Eye (tissue), 1 donor: ENCODE data around the gene DTD1.

ENCODE experiments used
- DNase-seq: peaks from one replicate; pipeline ENCODE4 v3.0.0-alpha.2; 2015

Gene DTD1

DNA sequence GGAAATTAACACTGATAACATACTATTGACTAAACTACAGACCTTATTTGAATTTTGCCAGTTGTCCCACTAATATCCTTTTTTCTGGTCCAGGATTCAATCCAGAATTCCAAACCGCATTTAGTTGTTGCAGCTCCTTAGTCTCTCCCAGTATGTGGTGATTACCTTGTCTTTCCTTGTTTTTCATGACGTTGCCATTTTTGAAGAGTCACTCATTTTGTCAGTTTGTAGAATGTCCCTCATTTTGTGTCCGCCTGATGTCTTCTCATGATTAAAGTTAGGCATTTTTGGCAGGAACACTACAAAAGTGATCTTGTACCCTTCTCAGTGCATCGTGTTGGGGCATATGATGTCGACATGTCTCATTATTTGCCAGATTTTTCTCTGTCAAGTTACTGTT is 33.1 kb downstream of the DTD1 start:
- no peak for DNase-seq

DNA sequence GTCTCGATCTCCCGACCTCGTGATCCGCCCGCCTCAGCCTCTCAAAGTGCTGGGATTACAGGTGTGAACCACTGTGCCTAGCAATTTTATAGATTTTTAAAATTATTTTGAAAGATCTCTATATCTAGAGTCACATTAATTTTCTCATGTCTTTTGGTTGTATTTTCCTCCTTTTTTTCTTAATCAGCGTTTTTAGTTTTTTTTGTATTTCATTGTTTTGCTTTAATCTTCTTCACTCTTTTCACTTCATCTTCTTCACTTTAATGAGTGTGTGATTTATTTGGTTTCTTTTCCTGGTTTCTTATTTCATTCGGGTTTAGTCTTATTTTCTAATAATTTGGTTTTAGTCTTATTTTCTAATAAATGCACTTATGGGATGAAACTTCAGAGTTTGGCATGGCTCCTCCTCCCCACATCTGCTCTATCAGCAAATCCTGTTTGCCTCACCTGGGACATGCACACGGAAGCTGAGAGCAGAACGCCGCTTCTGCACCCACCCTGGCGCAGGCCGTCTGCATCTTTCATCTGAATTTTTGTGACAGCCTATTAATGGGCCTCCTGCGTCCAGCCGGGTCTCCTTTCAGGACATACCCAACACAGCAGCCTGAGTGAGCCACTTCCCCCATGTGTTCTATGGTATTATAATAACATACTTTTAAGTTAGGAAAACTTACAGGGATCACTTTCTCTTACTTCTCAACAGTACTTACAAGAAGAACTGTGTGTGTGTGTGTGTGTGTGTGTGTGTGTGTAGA is 35.5 kb downstream of the DTD1 start:
- peak; percentile 70 for DNase-seq

DNA sequence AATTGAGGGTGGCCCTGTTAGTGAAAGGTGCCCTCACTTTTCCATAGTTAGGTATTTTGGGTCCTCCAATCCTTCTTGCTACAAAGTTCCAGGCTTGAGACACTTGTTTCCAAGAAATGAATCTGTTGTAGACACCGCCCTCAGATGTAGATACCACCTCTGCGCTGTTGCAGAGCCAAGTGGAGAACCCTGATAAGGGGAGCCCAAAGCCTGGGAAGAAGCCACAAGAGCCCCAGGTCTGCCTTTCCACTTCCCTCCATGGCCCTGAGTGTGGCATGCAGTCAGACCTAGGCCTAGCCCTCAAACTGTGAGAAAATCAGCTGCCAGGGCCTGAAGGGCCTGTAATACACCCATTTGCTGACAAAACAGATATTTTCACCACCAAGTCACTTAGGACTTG is 37.1 kb downstream of the DTD1 start:
- DNase-seq: no peak

DNA sequence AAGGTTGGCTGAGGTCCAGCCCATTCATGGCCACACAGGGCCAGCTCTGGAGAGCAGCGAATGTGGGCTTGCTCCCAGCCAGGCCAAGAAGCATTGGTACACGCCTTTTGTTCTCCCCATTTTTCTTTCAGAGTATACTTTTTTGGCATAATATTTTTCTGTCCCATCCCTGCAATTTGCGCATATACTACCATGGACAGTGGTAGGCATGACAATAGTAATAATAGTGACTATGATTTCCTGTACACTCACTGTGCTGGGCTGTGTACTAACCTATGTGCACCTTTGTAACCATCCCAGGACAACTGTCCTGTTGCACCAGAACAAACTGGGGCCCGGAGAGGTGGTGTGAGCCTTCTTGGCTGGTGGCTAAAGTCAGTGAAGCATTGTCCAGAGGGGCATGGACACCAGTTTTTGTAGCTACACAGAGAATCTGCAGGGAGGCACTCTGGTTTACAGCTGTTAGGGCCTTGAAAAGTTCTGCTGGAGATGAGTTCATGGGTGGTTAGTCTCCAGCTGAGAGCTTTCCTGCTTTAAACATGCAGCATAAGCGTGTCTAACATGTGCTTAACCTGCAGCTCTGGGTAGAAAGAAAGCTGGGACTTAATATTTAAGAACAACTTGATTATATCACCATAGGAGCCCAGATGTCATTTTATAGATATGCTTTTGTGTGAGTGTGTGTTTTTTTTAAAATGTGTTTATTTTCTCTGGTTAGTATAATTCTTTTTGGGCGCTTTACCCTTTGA is 38.2 kb downstream of the DTD1 start:
- DNase-seq: no peak

DNA sequence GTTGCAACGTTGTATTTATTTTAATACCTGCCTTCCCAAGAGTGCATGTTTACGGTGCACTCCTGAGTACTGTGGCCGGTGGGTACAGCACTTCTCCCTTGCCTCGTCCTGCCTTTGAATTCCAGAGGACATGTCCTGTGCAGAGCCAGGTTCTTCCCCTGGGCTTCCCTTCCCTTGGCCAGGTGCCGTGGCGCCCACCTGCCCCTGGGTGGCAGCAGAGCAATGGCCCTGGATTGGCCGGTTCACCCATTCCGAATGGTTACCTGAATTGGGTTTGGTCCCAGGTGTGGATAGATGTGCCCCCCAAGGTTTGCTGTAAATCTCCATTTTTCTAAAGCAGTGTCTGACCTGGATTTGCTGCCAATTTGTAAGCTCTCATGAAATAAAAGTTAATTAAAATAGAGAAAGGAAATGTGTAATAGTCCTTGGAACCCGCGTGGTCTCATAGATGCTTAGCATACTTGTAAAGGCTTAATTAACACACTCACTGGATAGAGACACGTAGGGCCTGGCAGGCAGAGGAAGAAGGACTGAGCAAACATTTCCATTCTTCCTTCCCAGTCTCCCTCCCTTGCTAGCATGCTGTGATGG is 40.6 kb downstream of the DTD1 start:
- no peak for DNase-seq

DNA sequence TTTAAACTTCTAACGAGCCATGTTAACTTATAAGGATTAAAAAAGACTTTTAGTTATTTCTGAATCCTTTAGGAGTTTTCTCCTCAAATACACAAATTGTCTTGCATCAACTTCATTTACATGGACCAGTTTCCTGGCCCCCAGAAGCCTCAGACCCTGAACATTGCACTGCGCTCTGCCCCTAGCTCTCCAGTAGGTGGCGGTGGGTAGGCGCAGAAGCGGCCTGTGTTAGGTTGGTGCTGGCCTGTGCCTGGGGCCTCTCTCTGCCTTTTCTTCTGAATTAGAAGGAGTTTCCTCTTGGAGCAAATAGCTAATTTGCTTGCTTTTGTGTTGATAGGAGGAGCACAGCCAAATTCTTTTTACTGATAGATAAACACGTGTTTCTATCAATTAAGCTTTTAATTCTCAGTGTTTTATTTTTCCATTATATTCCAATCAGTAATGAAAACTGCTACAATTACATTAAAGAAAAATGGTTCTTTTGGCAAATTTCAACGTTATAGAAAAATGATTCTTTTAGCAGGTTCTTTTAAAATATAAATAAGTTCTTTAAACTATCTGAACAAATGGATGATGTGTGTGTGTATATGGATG is 44.4 kb downstream of the DTD1 start:
- peak; percentile 87 for DNase-seq

DNA sequence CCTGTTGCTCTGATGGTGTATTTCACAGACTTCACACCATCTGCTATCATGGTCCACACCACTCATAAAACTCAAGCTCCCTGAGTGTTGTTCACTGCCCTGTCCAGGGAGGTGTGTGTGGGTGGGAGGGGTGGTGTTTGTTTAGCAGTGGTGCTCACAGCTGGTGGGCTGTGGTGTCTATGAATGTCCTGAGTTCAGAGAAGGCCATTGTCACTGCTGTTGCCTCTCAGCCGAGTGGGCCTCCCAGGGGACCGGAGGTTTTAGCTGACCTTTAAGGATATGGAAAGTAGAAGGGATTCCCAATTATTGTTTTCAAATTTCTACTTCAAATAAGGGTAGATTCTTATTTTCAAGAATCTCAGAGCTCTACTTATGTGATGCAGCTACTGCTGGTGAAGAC is 45.6 kb downstream of the DTD1 start:
- DNase-seq: no peak

DNA sequence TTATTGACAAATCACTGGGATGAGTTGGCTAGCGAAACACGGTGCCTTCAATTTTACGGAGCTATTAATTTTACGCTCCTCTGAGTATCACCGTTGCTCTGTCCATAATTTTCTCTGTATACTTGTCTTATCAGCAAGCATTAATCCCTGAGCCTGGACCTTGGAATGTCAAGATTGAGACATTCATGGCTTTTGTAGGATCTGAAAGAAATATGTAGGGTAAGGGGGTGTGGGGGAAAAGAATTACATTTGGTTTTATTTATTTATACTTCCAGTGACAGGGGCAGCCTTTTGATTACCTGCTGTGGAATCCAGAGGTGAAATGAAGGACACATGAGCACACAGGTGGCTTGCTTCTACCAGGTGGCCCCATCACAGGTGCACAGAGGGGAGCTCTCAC is 46.6 kb downstream of the DTD1 start:
- DNase-seq: peak; percentile 30

DNA sequence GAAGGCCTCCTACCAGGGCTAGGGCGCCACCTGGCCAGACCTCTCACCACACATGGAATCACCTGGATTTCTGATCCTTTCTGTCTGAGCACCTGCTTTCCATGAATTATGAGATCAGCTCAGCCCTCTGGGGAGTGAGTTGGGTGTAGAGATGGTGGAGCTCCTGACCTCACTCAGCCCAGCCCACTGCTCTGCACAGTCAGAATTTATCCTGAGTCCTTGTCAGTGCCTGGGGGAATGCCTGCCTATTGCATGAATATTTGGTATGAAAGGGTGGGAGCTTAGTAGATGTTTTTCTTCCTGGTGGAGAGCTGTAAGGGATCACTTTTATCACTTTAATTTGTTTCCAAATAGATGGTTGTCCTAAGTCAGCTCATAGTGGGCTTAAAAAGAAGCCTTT is 47.5 kb downstream of the DTD1 start:
- DNase-seq: no peak

DNA sequence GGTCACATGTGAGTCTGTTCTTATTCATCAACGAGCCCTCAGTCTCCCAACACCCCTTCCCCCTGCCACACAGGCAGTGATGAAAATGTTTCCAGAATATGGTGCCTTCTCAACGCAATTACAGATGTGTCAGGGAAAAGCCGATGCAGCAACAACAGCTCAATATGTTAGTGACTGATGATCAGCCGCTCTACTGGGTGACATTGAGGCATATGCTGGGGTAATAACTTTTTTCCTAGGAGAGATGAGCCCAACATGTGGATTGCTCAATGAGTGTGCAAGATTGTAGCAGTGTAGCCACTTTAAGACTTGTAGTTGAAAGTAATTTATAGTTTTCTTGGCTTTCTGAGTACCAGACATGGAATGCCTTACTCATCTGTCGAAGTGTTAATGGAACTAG is 49.4 kb downstream of the DTD1 start:
- no peak for DNase-seq

DNA sequence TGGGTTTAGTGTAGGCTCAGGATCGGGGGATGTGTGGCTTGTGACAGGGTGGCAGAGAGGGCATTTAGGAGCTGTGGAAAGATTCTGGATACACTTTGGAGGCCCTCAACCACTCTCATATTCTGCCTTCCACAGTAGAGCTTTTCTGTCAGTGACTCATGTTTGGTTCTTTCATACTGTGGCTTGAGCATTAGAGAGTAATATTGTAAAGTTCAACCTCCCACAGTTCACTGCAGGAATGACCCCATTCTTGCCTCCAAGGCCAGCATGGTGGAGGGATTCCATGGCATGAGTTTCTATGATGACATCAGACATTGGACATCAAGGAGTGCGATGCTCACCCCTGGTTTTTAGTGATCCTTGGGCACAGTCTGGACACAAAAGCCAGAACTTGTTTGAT is 50.9 kb downstream of the DTD1 start:
- no peak for DNase-seq

DNA sequence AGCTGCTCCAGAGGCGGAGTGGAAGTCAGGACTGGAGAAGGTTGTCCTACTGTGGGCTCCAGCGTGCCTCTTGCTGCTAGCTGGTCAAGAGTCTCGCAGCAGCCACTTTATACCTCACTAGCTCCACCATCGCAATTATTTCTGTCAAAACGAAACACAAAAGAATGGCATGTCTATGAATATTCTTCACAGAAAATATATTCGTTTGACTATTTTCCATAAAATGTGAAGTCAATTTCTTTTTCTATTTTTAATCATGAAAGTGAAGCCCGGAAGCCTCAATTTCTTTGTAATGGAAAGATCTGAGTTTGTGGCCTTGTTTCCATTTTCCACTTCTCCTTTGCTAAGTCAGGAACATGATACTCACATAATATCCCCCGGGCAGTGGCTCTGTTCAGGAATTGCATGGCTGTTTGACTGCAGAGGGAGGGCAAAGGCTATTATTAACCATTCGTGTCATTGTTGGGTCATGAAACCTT is 51.7 kb downstream of the DTD1 start:
- peak; percentile 45 for DNase-seq

DNA sequence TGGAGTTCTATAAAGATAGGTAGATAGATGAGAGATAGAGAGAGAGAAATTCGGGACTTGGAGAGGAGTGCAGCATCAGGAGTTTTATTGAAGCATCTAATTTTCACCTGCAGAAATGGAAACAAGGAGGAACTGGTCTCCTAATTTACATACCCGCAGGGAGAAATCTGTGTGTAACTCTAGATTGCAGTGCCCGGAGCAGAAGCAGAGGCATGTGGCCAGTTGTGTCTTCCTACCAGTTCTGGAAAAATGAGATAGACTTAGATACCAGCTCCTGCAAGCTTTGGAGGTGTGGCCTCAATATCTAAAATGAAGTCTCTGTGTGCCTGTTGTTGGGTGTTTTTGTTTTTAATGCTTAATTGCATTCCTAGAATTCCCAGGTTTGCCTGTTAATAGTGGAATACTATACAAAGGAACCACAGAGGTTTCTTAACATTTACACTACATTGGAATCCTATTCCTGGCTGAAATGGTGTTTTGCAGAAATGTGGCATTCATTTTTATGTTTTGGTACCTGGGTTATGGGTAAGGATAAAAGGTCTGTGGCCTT is 57.4 kb downstream of the DTD1 start:
- DNase-seq: no peak

DNA sequence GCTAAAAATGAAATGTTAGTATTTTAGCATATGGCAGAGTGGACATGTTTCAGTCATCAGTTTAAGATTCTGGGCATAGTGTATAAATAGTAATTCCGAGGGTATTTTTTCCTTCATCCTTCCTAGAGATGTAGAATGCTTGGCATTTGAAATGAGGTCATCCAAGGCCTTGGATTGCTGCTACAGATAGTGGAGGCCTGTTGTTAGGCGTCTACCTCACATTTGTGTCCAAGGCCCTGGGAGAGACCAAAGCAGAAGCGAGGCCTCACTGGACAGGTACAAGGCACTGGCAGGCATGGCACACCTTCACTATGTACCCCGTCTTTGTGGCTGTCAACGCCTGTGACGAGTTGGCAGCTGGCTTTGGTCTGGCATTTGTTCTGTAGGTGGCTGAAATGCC is 58.0 kb downstream of the DTD1 start:
- no peak for DNase-seq

DNA sequence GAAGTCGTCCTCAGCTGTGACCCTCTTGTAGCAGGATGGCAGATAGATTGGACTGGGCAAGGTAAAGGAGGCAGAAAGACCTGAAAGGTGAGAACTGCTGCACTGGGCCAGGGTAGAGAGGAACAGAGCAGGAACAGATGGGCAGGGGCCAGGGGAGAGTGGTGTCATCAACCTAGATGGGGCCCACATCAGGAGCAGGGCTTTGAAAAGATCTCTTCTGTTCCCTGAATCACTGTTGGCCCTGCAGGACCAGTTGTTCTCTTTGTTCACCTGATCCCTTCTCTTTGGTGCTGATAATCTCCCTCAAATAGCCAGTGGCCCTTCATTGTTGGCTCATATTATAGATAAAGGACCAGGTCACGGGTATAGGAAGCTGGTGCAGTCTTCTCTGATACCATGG is 59.9 kb downstream of the DTD1 start:
- DNase-seq: no peak

DNA sequence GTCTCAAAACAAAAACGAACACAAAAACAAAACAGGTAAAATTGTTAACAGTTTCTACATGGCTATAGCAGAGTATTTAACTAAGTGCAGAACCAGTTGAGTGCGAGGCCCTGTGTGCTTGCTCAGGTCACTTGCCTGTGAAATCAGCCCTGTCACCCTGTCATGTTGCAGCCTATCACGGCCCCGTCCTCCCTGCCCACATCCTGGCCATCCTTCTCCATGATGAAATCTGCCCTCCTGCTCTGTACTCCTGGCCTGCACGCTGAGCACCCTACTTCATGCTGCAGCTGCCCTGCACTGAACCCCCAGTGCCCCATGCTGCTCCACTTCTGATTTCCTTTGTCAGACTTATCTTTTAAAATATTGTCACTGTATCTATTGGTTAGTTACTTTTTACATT is 62.4 kb downstream of the DTD1 start:
- DNase-seq: no peak

DNA sequence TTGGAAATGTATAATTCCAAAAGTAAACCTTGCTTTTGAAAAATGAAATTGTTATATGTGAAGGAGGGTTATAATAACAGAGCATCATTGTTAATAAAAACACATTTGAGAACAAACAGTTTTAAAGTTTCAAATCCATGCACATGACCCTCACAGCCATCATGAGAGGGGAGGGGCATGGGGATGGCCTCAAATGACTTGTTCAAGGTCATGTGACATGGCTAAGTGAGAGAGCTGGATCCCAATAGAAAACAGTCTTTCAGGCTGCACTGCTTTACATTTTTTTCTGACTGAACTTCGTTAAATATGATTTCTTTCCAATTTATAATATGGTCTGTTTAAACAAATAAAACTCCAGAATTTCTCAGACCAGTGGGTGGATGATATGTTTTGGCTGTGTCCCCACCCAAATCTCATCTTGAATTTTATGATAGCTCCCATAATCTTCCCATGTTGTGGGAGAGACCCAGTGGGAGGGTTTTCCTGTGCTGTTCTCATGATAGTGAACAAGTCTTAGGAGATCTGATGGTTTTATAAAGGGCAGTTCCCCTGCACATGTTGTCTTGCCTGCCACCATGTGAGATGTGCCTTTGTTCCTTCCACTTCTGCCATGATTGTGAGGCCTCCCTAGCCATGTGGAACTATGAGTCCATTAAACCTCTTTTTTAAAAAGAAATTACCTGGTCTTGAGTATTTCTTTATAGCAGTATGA is 66.0 kb downstream of the DTD1 start:
- DNase-seq: no peak

DNA sequence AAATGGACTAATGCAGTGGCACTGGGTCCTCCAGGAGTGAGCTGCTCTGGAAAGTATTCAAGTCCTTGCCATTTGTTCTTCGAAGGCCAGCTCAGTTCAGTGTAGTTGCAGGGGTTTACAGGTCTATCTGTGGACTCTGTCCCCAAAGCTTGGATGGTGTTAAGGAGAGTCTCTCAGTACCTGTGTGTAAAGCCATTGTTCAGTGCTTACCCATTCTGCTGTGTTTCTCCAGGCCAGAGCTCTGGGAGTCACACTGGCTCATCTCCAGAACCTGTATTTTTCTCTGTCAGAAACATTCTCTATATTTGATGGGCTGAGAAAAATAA is 66.6 kb downstream of the DTD1 start:
- no peak for DNase-seq

DNA sequence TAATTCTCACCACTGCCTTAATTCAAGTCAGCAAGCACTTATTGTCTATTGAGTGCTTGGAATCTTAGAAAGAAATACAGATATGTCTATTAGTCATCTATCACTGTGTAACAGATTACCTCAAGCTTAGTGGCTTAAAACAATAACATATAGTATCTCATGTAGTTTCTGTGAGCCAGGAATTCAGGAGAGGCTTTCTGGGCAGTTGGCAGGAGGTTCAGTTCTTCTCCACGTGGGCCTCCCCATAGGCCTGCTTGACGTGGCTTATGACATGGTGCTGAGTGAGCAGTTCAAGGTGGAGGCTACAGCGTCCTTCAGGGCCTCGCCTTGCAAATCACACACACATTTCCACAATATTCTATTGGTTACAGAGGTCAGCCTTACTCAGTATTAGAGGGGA is 69.7 kb downstream of the DTD1 start:
- no peak for DNase-seq

DNA sequence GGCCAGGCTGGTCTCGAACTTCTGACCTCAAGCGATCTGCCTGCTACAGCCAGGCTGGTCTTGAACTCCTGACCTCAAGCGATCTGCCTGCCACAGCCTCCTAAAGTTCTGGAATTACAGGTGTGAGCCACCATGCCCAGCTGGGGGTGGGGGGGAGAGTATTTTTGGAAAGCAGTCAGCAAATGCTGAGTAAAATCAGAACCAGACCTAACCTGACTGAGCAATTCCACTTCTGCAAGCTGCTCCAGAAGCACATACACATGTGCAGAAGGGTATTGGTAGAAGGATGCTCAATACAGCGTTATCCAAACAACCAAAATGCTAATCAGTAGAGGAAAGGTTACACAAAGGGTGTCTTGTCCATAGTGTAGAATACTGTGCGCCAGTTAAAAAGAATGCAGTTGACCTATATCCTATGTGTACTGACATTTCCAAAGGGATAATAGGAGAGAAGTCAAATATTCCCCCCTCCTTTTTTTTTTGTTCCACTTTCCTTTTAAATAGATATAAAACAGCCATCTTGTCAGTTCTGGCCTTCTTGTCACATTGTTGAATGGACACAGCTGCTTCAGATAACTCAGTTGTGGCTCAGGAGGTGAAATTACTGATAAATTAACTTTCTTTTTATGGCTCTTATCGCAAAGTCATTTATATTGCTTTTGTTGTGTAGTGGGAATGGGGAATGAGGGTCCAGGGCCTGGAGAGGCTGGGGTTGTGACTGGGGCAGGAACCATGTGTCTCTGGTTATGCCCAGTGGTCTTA is 74.6 kb downstream of the DTD1 start:
- DNase-seq: no peak

DNA sequence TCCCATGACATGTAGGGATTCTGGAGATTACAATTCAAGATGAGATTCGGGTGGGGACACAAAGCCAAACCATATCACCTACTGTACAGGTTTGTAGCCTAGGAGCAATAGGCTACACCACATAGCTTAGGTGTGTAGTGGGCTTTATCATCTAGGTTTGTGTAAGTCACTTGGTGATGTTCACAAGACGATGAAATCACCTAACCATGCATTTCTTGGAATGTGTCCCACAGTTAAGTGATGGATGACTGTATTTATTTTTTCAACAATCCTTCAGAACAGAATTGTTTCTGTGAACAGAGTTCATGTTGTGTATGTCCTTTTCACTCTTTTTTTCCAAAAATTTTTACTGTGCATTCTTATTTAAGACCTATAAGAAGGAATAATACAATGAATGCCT is 76.1 kb downstream of the DTD1 start:
- DNase-seq: no peak

DNA sequence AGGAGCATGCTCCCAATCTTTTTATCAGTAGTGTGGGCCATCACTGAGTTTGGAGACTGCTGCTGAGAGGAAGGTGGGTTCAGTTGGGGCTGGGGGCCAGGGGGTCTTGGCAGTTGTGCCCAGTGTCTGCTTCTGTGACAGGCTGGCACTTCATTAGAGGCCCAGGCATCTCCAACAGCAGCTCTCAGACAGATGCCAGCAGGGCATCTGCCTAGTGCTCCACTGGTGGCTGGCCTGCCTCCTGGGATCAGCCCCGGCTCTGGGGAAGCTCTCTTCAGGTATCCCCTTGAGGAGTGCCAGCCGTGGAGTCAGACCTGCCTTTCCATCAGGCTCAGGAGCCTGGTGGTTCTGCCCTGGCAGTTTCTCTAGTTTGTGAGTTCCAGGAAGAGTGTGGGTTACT is 77.3 kb downstream of the DTD1 start:
- DNase-seq: no peak
